Measurements from ENCODE around the gene DAGLA.
A peak's percentile ranks its signal among the peaks of the same experiment; 100 is the strongest.

DNA sequence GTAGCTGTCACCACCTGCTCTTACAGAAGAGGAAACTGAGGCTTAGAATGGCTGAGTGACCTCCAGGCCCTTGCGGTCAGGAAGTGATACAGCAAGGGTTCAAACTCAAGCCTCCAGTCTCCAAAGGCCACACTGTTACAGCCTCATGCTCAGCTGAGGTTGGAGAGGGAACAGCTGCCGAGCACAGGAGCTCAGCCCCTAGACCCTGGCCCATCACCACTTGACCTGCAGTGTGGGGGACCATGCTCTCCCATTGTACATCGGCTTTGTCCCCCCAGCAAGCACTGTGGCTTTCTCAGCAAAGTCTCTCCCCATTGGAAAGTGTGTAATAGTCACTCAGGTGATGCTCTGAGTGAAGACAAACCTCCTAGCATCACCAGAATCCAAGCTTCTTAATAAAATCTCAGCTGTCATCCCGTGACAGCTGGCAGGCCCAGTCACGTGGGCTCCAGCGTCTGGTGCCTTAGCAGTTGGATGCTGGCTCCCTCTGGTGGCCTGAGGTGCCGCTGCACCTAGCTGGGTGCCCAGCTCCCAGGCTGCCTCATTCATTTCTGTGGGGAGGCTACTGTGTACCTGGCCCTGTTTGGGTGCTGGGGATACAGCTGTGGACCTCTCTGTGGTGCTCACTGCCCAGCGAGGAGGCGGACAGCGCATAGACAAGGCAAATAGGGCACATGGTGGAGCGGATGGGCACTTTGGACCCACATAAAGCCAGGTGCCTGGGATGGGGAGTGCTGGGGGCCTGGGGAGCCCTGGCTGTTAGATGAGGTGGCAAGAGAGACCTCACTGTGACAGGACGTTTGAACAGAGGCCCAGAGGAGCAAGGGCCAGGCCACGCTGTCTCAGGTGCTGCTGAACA is 53.2 kb downstream of the DAGLA start:
- TF ChIP-seq CTCF (CRISPR knock-in tag; IDR thresholded peaks at IDR 0.05) (peak; percentile 98), ZNF230 (CRISPR knock-in tag; IDR thresholded peaks at IDR 0.05) (no peak), ZNF10 (CRISPR knock-in tag; IDR thresholded peaks at IDR 0.05; ENCODE audit: borderline replicate concordance, low read depth) (no peak), ZBTB44 (CRISPR knock-in tag; IDR thresholded peaks at IDR 0.05) (no peak), BRD4 (CRISPR knock-in tag; IDR thresholded peaks at IDR 0.05) (no peak), JUNB (CRISPR knock-in tag; IDR thresholded peaks at IDR 0.05; ENCODE audit: borderline replicate concordance) (no peak), SPEN (CRISPR knock-in tag; IDR thresholded peaks at IDR 0.05; ENCODE audit: low read depth) (no peak), ZNF317 (CRISPR knock-in tag; IDR thresholded peaks at IDR 0.05) (no peak), SAFB2 (CRISPR knock-in tag; IDR thresholded peaks at IDR 0.05; ENCODE audit: borderline replicate concordance, low read depth) (no peak), NCOA2 (CRISPR knock-in tag; IDR thresholded peaks at IDR 0.05) (no peak; the same call in 1 of the 2 replicates), ERF (CRISPR knock-in tag; IDR thresholded peaks at IDR 0.05) (0 out of 2 replicates have a peak, but pooled peaks have one; percentile 33)
- TF ChIP-seq, protein P1, sequence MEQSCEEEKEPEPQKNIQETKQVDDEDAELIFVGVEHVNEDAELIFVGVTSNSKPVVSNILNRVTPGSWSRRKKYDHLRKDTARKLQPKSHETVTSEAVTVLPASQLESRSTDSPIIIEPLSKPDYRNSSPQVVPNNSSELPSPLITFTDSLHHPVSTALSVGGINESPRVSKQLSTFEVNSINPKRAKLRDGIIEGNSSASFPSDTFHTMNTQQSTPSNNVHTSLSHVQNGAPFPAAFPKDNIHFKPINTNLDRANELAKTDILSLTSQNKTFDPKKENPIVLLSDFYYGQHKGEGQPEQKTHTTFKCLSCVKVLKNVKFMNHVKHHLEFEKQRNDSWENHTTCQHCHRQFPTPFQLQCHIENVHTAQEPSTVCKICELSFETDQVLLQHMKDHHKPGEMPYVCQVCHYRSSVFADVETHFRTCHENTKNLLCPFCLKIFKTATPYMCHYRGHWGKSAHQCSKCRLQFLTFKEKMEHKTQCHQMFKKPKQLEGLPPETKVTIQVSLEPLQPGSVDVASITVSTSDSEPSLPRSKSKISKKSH (CRISPR knock-in tag; IDR thresholded peaks at IDR 0.05; ENCODE audit: borderline replicate concordance) = no peak
